A549 (cell line): ENCODE data around the gene CLDN6.

ENCODE experiments used
- EP300 ChIP-seq, 2 experiments: fragments of >200 bp; sonication (Bioruptor Twin); formaldehyde crosslinking; IDR thresholded peaks; 2 replicates in 1 of 2; 3 replicates in 1 of 2; pipeline ENCODE4 v1.6.1; 2016 to 2017
- RNF2 ChIP-seq: fragments of 200-600 bp; sonication (generic); IDR thresholded peaks from 2 replicates; pipeline ENCODE4 v1.6.1; 2016; ENCODE audit warnings: low read depth, mild to moderate bottlenecking, antibody characterized with exemption, moderate library complexity, borderline replicate concordance
- TF ChIP-seq, protein P1 (sequence below): fragments of >200 bp; sonication (Bioruptor Twin); formaldehyde crosslinking; IDR thresholded peaks from 3 replicates; pipeline ENCODE4 v1.5.1; 2016

DNA sequence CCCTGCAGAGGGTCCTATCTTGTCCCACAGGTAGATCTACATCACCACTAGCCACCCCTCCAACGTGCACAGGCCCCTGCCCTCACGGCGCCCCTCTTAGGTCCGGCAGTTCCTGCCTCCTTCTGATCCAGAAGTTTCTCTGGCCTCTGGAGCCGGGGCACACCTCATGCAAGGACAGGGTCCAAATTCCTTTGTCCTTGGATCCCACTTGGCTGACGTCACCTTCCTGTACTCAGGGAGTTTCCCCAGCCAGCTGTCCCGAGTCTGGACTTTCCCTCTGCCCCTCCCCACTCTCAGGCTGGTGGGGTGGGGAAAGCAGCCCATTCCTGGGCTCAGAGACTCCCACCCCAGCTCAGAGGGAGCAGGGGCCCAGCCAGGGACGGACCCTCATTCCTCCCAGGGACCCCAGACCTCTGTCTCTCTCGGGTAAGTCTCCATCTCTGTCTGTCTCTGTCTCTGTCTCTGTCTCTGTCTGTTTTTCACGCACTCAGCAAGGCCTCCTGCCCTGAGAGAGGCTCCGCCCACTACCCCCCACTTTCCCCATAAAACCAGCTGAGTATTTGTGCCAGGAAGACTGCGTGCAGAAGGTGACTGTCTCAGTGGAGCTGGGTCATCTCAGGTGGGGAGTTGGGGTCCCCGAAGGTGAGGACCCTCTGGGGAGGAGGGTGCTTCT is 47.2 kb upstream of the CLDN6 start, which contains the start of gene IL32:
- no peak for TF ChIP-seq EP300 (IDR thresholded peaks at IDR 0.05)
- no peak for TF ChIP-seq RNF2
- TF ChIP-seq, protein P1, sequence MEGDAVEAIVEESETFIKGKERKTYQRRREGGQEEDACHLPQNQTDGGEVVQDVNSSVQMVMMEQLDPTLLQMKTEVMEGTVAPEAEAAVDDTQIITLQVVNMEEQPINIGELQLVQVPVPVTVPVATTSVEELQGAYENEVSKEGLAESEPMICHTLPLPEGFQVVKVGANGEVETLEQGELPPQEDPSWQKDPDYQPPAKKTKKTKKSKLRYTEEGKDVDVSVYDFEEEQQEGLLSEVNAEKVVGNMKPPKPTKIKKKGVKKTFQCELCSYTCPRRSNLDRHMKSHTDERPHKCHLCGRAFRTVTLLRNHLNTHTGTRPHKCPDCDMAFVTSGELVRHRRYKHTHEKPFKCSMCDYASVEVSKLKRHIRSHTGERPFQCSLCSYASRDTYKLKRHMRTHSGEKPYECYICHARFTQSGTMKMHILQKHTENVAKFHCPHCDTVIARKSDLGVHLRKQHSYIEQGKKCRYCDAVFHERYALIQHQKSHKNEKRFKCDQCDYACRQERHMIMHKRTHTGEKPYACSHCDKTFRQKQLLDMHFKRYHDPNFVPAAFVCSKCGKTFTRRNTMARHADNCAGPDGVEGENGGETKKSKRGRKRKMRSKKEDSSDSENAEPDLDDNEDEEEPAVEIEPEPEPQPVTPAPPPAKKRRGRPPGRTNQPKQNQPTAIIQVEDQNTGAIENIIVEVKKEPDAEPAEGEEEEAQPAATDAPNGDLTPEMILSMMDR = no peak
